ENCODE measurements around the gene TUBB4B. TPM values are rescaled to one million over a fixed set of nuclear protein-coding genes. Genes with fewer than 3 reads are reported as not detected.

Gene TUBB4B
- total RNA-seq, 2 experiments from 2014 or later, result 417 to 443 TPM

DNA sequence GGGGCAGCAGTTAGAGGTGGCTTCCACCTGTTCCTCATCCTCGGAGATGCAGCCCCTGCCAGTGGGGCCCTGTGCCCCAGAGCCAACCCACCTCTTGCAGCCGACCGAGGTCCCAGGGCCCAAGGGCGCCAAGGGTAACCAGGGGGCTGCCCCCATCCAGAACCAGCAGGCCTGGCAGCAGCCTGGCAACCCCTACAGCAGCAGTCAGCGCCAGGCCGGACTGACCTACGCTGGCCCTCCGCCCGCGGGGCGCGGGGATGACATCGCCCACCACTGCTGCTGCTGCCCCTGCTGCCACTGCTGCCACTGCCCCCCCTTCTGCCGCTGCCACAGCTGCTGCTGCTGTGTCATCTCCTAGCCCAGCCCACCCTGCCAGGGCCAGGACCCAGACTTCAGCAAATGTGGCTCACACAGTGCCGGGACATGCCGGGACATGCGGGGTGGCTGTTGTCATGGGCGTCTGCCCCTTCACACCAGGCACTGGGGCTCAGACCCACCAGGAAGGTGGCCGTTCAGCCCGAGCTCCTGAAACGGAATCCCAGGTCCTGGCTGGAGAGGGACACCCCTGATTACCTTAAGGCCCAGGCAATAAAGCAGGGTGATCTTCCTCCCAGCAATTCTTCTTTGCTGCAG, 15.3 kb upstream of the TUBB4B start:
- Histone ChIP-seq H3K4me1 (ENCODE audit: insufficient read depth, low read length, poor library complexity, severe bottlenecking) (peaks cover 26% of the 10 kb centered on the region), H3K9me2 (ENCODE audit: insufficient read depth, low read length) (no peaks in the 10 kb centered on the region), H3K36me3 (ENCODE audit: insufficient read depth, low read length) (no peaks in the 10 kb centered on the region), H2AFZ (ENCODE audit: low read length) (no peak overlapping the region), H3K9me3 (ENCODE audit: low read length) (no peaks in the 10 kb centered on the region), H4K20me1 (ENCODE audit: insufficient read depth, low read length) (no peaks in the 10 kb centered on the region), H3K27ac (ENCODE audit: low read depth, low read length, poor library complexity, severe bottlenecking) (no peak overlapping the region), H3K4me3 (ENCODE audit: low read depth, low read length, poor library complexity, severe bottlenecking) (no peak overlapping the region), H3K79me2 (ENCODE audit: insufficient read depth, low read depth, low read length) (no peaks in the 10 kb centered on the region), H3K4me2 (ENCODE audit: low read length) (no peak overlapping the region)
- CTCF ChIA-PET (ENCODE audit: unreplicated experiment), result no interaction called here
- no peak for TF ChIP-seq EZH2phosphoT487 (IDR thresholded peaks at IDR 0.05; ENCODE audit: borderline replicate concordance, low read depth, low read length)
- TF ChIP-seq, protein P1, sequence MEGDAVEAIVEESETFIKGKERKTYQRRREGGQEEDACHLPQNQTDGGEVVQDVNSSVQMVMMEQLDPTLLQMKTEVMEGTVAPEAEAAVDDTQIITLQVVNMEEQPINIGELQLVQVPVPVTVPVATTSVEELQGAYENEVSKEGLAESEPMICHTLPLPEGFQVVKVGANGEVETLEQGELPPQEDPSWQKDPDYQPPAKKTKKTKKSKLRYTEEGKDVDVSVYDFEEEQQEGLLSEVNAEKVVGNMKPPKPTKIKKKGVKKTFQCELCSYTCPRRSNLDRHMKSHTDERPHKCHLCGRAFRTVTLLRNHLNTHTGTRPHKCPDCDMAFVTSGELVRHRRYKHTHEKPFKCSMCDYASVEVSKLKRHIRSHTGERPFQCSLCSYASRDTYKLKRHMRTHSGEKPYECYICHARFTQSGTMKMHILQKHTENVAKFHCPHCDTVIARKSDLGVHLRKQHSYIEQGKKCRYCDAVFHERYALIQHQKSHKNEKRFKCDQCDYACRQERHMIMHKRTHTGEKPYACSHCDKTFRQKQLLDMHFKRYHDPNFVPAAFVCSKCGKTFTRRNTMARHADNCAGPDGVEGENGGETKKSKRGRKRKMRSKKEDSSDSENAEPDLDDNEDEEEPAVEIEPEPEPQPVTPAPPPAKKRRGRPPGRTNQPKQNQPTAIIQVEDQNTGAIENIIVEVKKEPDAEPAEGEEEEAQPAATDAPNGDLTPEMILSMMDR (conservative IDR thresholded peaks at IDR 0.05; ENCODE audit: low read length), result no peak
- no TSS peak for BruUV-seq (replicated peaks)
- no peak for DNase-seq (ENCODE audit: low spot score)
- intact Hi-C loops (cut with micrococcal nuclease; ENCODE audit: unreplicated experiment), result loop anchor here (2.0 kb wide), 1 partner anchor 157 kb away; no protein-coding TSS in a partner anchor
- POLR2A ChIA-PET, result no interaction called here

DNA sequence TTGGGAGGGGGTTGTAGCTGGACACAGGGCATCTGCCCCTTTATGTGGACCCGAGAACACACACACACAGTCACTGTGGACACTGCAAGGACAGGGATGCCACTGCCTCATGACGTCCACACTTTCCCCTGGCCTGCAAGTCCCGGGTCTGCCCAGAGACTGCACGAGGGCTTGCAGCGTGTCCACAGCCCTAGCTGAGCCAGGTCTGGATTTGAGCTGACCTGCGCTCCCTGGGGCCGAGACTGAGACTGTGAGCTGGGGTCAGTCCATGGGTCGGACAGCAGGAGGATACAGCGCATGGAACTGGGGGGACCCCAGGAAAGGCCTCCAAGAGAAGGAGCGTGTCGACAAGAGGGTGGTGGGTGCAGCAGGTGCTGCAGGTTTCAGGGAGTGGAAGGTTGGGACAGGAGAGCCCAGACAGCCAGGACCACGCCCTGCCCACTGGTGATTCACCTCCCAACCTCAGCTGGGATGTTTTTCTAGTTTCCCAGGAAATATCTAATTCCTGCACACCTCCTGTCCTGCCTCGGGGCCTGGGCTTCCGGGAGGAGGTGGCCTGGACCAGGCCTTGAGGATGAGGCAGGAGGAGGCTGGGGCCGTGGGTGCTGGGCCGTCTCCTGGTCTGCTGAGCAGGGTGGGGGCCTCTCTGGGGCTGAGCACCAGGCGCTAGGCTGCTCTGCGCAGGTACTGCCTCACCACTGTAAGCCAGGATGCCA, 14.6 kb upstream of the TUBB4B start:
- H3K4me3 ChIP-seq (ENCODE audit: low read depth, low read length, poor library complexity, severe bottlenecking), result no peak overlapping the region
- H3K9me3 ChIP-seq (ENCODE audit: low read length), result no peaks in the 10 kb centered on the region
- no peaks in the 10 kb centered on the region for H3K79me2 ChIP-seq (ENCODE audit: insufficient read depth, low read depth, low read length)
- no peak overlapping the region for H3K27ac ChIP-seq (ENCODE audit: low read depth, low read length, poor library complexity, severe bottlenecking)
- H3K9me2 ChIP-seq (ENCODE audit: insufficient read depth, low read length), result no peaks in the 10 kb centered on the region
- no peak overlapping the region for H3K4me2 ChIP-seq (ENCODE audit: low read length)
- no TSS peak for BruUV-seq (replicated peaks)
- no peak overlapping the region for H2AFZ ChIP-seq (ENCODE audit: low read length)
- ChIA-PET POLR2A (no interaction called here), CTCF (ENCODE audit: unreplicated experiment) (interaction anchor here (0.6 kb wide), 1 partner anchor 33 kb away, joined by 3 read pairs; no protein-coding TSS in a partner anchor)
- H3K4me1 ChIP-seq (ENCODE audit: insufficient read depth, low read length, poor library complexity, severe bottlenecking), result peaks cover 25% of the 10 kb centered on the region
- no peaks in the 10 kb centered on the region for H4K20me1 ChIP-seq (ENCODE audit: insufficient read depth, low read length)
- intact Hi-C loops (cut with micrococcal nuclease; ENCODE audit: unreplicated experiment), result loop anchor here (1.0 to 2.0 kb wide), 4 partner anchors 26 to 180 kb away; partner anchors contain the start of genes NPDC1 and TPRN
- no peaks in the 10 kb centered on the region for H3K36me3 ChIP-seq (ENCODE audit: insufficient read depth, low read length)
- no peak for DNase-seq (ENCODE audit: low spot score)
- TF ChIP-seq, protein P1 (conservative IDR thresholded peaks at IDR 0.05; ENCODE audit: low read length), result no peak
- no peak for TF ChIP-seq EZH2phosphoT487 (IDR thresholded peaks at IDR 0.05; ENCODE audit: borderline replicate concordance, low read depth, low read length)

Measured in OCI-LY7 (cell line).